ENCODE data around the gene MTARC1. TPM values are rescaled to one million over a fixed set of nuclear protein-coding genes. Genes with fewer than 3 reads are reported as not detected.
A peak's percentile ranks its signal among the peaks of the same experiment; 100 is the strongest.

Gene MTARC1
- total and polyA plus RNA-seq, 9 donors, result 3.3 to 9.3 (median 4.3) TPM

- no peaks in the 10 kb centered on the region for H3K27me3 ChIP-seq (ENCODE audit: control insufficient read depth, insufficient read depth, low read length)
- H3K4me3 ChIP-seq (ENCODE audit: low read length), result no peak overlapping the region
- peaks cover 39% of the 10 kb centered on the region for H3K36me3 ChIP-seq (ENCODE audit: control insufficient read depth, insufficient read depth, low read length)
- no peak overlapping the region for H3K27ac ChIP-seq (ENCODE audit: low read length)
- H3K4me1 ChIP-seq (ENCODE audit: control insufficient read depth, insufficient read depth, low read length), result no peaks in the 10 kb centered on the region
- no peaks in the 10 kb centered on the region for H3K9me3 ChIP-seq (replicated peaks; ENCODE audit: control insufficient read depth, low read depth, low read length)
- DNase-seq, result peak; percentile 30
- 94% methylated on average over 5 of the region's 5 CpGs for WGBS (ENCODE audit: insufficient coverage)
Observed at GRCh38 chr1:220768126-220768601, 18.5 kb upstream of the MTARC1 start.

- Histone ChIP-seq H3K27me3 (ENCODE audit: control insufficient read depth, insufficient read depth, low read length) (no peaks in the 10 kb centered on the region), H3K9me3 (replicated peaks; ENCODE audit: control insufficient read depth, low read depth, low read length) (no peaks in the 10 kb centered on the region), H3K4me3 (ENCODE audit: low read length) (no peak overlapping the region), H3K4me1 (ENCODE audit: control insufficient read depth, insufficient read depth, low read length) (no peaks in the 10 kb centered on the region), H3K27ac (ENCODE audit: low read length) (no peak overlapping the region), H3K36me3 (ENCODE audit: control insufficient read depth, insufficient read depth, low read length) (peaks cover 33% of the 10 kb centered on the region)
- DNase-seq, result no peak
- 92% methylated on average over 9 of the region's 13 CpGs for WGBS (ENCODE audit: insufficient coverage)
Observed at GRCh38 chr1:220769205-220769604, 17.5 kb upstream of the MTARC1 start.

GRCh38 chr1:220770245-220770913 lies 16.3 kb upstream of the MTARC1 start:
- H3K27me3 ChIP-seq (ENCODE audit: control insufficient read depth, insufficient read depth, low read length), result no peaks in the 10 kb centered on the region
- 50% methylated on average over 3 of the region's 15 CpGs for WGBS (ENCODE audit: insufficient coverage)
- no peaks in the 10 kb centered on the region for H3K4me1 ChIP-seq (ENCODE audit: control insufficient read depth, insufficient read depth, low read length)
- H3K27ac ChIP-seq (ENCODE audit: low read length), result no peak overlapping the region
- no peaks in the 10 kb centered on the region for H3K9me3 ChIP-seq (replicated peaks; ENCODE audit: control insufficient read depth, low read depth, low read length)
- H3K36me3 ChIP-seq (ENCODE audit: control insufficient read depth, insufficient read depth, low read length), result peaks cover 30% of the 10 kb centered on the region
- no peak overlapping the region for H3K4me3 ChIP-seq (ENCODE audit: low read length)
- DNase-seq, result no peak

- Histone ChIP-seq H3K27me3 (ENCODE audit: control insufficient read depth, insufficient read depth, low read length) (no peaks in the 10 kb centered on the region), H3K36me3 (ENCODE audit: control insufficient read depth, insufficient read depth, low read length) (peaks cover 28% of the 10 kb centered on the region), H3K4me3 (ENCODE audit: low read length) (no peak overlapping the region), H3K9me3 (replicated peaks; ENCODE audit: control insufficient read depth, low read depth, low read length) (no peaks in the 10 kb centered on the region), H3K27ac (ENCODE audit: low read length) (no peak overlapping the region), H3K4me1 (ENCODE audit: control insufficient read depth, insufficient read depth, low read length) (no peaks in the 10 kb centered on the region)
- DNase-seq, result no peak
- WGBS (ENCODE audit: insufficient coverage), result no CpG with 5 or more reads among the region's 4 CpGs
Observed at GRCh38 chr1:220772846-220773245, 13.9 kb upstream of the MTARC1 start.

- no peaks in the 10 kb centered on the region for H3K27me3 ChIP-seq (ENCODE audit: control insufficient read depth, insufficient read depth, low read length)
- no peaks in the 10 kb centered on the region for H3K4me1 ChIP-seq (ENCODE audit: control insufficient read depth, insufficient read depth, low read length)
- H3K27ac ChIP-seq (ENCODE audit: low read length), result no peak overlapping the region
- H3K4me3 ChIP-seq (ENCODE audit: low read length), result no peak overlapping the region
- WGBS (ENCODE audit: insufficient coverage), result 83% methylated on average over 1 of the region's 8 CpGs
- no peaks in the 10 kb centered on the region for H3K9me3 ChIP-seq (replicated peaks; ENCODE audit: control insufficient read depth, low read depth, low read length)
- peak; percentile 16 for DNase-seq
- H3K36me3 ChIP-seq (ENCODE audit: control insufficient read depth, insufficient read depth, low read length), result peaks cover 12% of the 10 kb centered on the region
Observed at GRCh38 chr1:220775240-220775853, 11.4 kb upstream of the MTARC1 start.

GRCh38 chr1:220776254-220776653 lies 10.5 kb upstream of the MTARC1 start:
- no peak overlapping the region for H3K4me3 ChIP-seq (ENCODE audit: low read length)
- H3K4me1 ChIP-seq (ENCODE audit: control insufficient read depth, insufficient read depth, low read length), result no peaks in the 10 kb centered on the region
- no peaks in the 10 kb centered on the region for H3K9me3 ChIP-seq (replicated peaks; ENCODE audit: control insufficient read depth, low read depth, low read length)
- no peaks in the 10 kb centered on the region for H3K27me3 ChIP-seq (ENCODE audit: control insufficient read depth, insufficient read depth, low read length)
- peaks cover 6% of the 10 kb centered on the region for H3K36me3 ChIP-seq (ENCODE audit: control insufficient read depth, insufficient read depth, low read length)
- H3K27ac ChIP-seq (ENCODE audit: low read length), result no peak overlapping the region
- no peak for DNase-seq
- WGBS (ENCODE audit: insufficient coverage), result no CpG with 5 or more reads among the region's 7 CpGs

GRCh38 chr1:220776720-220777326 lies 9.9 kb upstream of the MTARC1 start:
- Histone ChIP-seq H3K4me1 (ENCODE audit: control insufficient read depth, insufficient read depth, low read length) (no peaks in the 10 kb centered on the region), H3K36me3 (ENCODE audit: control insufficient read depth, insufficient read depth, low read length) (peaks cover 8% of the 10 kb centered on the region)

GRCh38 chr1:220783453-220783852 lies 3.3 kb upstream of the MTARC1 start:
- no CpG with 5 or more reads among the region's 3 CpGs for WGBS (ENCODE audit: insufficient coverage)
- H3K27ac ChIP-seq (ENCODE audit: low read length), result no peak overlapping the region
- H3K4me1 ChIP-seq (ENCODE audit: control insufficient read depth, insufficient read depth, low read length), result peaks cover 14% of the 10 kb centered on the region
- peaks cover 5% of the 10 kb centered on the region for H3K27me3 ChIP-seq (ENCODE audit: control insufficient read depth, insufficient read depth, low read length)
- peaks cover 13% of the 10 kb centered on the region for H3K36me3 ChIP-seq (ENCODE audit: control insufficient read depth, insufficient read depth, low read length)
- DNase-seq, result no peak
- no peak overlapping the region for H3K4me3 ChIP-seq (ENCODE audit: low read length)
- no peaks in the 10 kb centered on the region for H3K9me3 ChIP-seq (replicated peaks; ENCODE audit: control insufficient read depth, low read depth, low read length)

More at GRCh38 chr1:220776720-220777326, 9.9 kb upstream of the MTARC1 start:
- Histone ChIP-seq H3K9me3 (replicated peaks; ENCODE audit: control insufficient read depth, low read depth, low read length) (no peaks in the 10 kb centered on the region), H3K27ac (ENCODE audit: low read length) (no peak overlapping the region), H3K27me3 (ENCODE audit: control insufficient read depth, insufficient read depth, low read length) (no peaks in the 10 kb centered on the region), H3K4me3 (ENCODE audit: low read length) (no peak overlapping the region)
- WGBS (ENCODE audit: insufficient coverage), result 35% methylated on average over 17 of the region's 19 CpGs
- DNase-seq, result peak; percentile 73

- no CpG with 5 or more reads among the region's 4 CpGs for WGBS (ENCODE audit: insufficient coverage)
- DNase-seq, result no peak
- H3K27me3 ChIP-seq (ENCODE audit: control insufficient read depth, insufficient read depth, low read length), result peaks cover 5% of the 10 kb centered on the region
Observed at GRCh38 chr1:220784751-220785150, 2.0 kb upstream of the MTARC1 start.

More at GRCh38 chr1:220784751-220785150, 2.0 kb upstream of the MTARC1 start:
- Histone ChIP-seq H3K4me3 (ENCODE audit: low read length) (no peak overlapping the region), H3K27ac (ENCODE audit: low read length) (no peak overlapping the region), H3K36me3 (ENCODE audit: control insufficient read depth, insufficient read depth, low read length) (peaks cover 13% of the 10 kb centered on the region), H3K9me3 (replicated peaks; ENCODE audit: control insufficient read depth, low read depth, low read length) (no peaks in the 10 kb centered on the region), H3K4me1 (ENCODE audit: control insufficient read depth, insufficient read depth, low read length) (peaks cover 14% of the 10 kb centered on the region)

Data from muscle of leg (tissue), 11 donors.